HG03159 (cell line): Measurements from ENCODE around the gene HSPB8.

Experiments used
- ATAC-seq: cut with Tn5 transposase; IDR thresholded peaks from one replicate; pipeline ENCODE4 v1.9.1; 2021; ENCODE audit warnings: mild to moderate bottlenecking, moderate library complexity; ENCODE audit not compliant: unreplicated experiment

The HSPB8 gene

DNA sequence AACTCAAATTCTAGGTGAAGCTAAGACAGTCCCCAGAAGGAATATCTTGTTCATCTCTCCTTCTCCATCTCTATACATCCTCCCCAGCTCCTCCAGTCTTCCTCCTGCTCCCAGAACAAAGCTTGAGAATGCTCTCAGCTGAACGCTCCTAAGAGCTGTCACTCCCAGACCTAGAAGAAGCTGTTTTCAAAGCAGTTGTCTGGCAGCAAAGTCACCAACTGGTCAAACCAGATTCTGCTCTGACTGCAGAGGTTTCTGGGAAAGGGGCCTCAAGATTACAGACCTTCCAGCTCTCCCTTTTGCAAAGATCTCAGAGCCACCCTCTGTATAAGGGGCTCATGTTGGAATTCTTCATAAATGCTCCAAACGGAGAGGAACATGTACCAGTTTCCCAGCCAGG is 9.6 kb upstream of the HSPB8 start:
- no peak for ATAC-seq

DNA sequence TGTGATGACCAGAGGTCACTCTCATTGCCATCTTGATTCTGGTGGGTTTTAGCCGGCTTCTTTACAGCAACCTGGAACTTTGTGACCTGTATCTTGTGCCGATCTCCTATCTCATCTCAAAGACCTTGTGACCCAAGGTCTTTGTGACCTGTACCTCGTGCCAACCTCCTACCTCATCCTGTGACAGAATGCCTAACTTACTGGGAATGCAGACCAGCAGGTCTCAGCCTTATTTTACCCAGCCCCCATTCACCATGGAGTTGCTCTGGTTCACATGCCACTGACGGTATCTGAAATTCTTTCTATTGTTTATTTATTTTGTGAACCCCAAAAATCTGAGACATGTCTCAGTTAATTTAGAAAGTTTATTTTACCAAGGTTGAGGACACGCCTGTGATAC is 7.4 kb upstream of the HSPB8 start:
- ATAC-seq: no peak

GRCh38 chr12:119171691-119172425 is 6.9 kb upstream of the HSPB8 start:
- no peak for ATAC-seq

DNA sequence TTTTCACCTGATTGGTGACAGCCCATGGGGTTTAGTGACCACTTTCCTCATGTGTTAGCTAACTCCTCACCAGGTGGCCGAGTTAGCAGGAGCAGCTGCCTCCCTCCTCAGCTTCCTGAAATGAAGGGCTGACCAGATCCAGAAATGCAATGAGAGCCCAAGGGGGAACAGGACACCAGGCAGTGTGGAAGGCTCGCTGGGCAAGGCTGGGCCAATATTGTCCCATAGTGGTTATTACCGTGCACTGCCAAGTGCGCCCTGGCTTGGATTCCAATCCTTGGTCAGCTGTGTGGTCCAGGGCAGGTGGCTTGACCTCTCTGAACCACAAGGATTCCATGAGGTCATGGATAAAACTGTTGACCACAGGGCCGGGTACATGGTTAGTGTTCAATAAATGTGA is 3.6 kb upstream of the HSPB8 start:
- ATAC-seq: no peak

GRCh38 chr12:119176267-119177055 is 2.3 kb upstream of the HSPB8 start:
- ATAC-seq: no peak

DNA sequence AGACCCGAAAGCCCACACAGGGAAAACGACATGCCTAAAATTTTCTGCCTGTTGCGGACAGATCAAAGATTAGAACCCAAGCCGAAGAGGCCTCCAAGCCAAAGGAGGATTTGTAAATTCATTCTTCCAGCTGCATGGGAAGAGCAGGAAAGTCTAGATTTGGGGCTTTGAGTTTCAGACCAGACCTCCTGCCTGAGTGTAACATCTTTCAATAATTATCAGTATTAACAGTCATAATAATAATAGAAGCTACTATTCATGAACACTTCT is 1.7 kb upstream of the HSPB8 start:
- ATAC-seq: no peak

- no peak for ATAC-seq
Observed at GRCh38 chr12:119177724-119178380, 879 bp upstream of the HSPB8 start.

DNA sequence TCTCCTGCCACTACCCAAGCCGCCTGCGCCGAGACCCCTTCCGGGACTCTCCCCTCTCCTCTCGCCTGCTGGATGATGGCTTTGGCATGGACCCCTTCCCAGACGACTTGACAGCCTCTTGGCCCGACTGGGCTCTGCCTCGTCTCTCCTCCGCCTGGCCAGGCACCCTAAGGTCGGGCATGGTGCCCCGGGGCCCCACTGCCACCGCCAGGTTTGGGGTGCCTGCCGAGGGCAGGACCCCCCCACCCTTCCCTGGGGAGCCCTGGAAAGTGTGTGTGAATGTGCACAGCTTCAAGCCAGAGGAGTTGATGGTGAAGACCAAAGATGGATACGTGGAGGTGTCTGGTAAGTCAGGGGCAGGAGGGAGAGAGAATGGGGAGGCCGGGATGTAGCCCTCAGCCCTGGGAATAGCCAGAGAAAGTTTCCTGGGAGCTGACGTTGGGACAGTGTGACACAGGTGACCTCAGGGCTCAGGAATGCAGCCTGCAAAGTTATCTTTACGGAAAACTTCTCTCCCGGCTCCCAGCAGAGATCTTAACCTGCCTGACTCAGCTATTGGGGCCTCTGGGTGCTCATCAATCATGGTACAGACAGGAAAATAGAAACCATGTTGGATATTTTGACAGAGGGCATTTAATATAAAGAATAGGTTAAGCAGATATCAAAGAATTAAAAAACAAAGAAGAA is 747 bp downstream of the HSPB8 start:
- no peak for ATAC-seq

DNA sequence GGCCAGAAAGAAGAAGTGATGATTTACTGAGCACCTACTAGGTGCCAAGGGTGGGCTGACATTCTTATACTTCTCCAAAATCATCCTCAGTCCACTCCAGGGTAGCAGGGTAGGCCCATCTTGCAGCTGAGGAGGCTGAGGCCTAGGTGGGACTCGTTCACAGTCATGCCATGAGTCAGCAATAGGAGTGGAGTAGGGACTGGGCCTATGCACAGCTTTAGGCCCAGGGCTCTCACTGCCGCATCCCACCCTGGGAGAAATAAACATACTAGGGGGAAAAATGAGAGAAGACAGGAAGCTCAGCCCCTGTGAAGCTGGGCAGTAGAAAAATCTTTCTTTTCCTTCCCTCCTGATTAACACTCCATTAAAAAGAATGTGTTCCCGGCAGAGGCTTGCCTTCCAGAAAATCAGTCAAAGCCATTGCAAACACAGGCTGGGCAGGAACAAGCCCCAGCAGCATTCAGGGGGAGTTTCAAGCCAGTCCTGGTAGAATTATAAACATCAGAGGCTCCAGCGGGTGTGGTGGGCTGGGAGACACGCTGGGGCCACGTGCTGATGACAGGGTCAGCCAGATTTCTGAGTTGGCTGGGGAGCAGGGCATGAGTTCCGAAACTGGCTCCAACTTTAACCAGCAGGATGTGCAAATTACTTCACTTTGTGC is 1.8 kb downstream of the HSPB8 start:
- ATAC-seq: no peak

DNA sequence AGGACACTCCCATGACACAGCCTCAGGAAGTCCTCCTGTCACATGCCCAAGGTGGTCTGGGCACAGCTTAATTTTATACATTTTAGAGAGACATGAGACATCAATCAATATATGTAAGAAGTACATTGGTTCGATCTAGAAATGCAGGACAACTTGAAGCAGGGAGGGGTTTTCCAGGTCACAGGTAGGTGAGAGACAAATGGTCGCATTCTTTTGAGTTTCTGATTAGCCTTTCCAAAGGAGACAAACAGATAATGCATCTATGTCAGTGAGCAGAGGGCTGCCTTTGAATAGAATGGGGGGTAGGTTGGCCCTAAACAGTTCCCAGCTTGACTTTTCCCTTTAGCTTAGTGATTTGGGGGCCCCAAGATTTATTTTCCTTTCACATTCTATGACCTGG is 2.5 kb downstream of the HSPB8 start:
- ATAC-seq: no peak

DNA sequence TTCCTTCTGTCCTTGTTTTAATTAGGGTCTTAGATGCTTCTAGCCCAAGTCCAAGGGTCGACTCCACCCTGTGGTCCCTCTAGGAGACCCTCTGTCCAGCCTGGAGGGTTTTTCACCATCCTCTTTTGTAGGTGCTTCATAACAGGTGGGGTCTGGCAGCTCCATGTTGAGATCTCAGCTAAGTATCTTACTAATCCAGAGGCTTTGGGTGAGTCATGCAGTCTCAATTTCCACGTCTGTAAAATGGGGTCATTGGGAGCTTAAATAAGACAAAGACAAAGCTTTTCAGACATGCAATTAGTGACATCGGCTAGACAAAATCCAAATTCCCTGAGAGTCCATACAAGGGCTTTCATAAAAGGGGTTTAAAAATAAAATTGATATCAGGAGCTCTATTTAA is 3.2 kb downstream of the HSPB8 start:
- no peak for ATAC-seq

DNA sequence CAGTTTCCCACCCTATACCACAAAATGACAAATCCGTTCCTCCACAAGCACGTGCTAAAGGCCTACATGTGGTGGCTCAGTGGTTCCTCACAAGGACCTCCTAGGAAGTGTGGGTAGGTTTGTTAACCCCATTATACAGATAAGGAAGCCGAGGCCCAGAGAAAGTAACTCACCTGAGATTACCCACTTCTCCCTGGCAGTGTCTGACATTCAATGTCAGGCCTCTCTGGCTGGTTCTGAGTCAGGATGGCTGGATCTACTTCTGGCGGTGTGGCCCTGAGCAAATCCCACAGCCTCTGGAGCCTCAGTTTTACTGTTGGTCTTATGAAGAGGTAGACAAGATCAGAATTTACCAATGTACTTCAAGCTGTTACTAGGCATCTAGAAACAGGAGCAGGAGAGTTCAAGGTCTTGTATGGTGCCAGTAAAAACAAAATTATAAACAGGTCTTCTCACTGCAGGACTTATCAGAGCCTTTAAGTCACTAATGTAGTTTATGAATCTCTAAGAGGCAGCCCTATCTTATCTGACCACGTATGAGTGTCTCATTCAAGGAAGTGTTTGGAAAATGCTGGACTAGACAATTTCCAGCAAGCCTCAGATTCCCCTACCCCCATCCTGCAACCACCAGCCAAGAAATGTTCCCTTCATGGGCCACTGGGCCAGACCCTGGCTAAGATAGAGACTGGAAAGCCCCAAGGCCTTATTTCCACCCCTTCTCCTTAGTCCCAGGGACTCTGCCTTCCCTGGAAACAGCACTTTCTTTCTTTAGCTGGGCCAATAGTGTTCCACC is 4.2 kb downstream of the HSPB8 start:
- ATAC-seq: no peak

- ATAC-seq: no peak
Observed at GRCh38 chr12:119183942-119184695, 5.4 kb downstream of the HSPB8 start.

GRCh38 chr12:119195256-119195655 is 16.5 kb downstream of the HSPB8 start:
- no peak for ATAC-seq

GRCh38 chr12:119198440-119198839 is 19.7 kb downstream of the HSPB8 start:
- no peak for ATAC-seq

DNA sequence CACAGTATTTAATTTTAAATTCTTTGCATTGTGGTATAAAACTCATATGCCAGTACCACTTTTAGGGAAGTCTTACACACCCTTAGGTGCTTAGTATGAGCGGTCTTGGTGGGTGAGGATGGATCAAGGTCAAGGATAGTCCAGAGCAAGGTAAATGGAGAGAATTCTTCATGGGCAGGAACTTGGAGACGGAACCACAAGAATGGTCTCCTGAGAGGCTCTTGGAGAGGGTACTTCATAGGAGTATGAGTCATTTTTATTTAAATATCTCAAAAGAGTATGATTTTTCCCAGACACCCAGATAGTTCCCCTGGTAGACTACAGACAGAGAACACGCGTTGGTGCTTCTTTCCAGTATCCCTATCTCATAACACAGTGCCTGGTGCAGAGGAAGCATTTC is 21.9 kb downstream of the HSPB8 start:
- ATAC-seq: no peak

DNA sequence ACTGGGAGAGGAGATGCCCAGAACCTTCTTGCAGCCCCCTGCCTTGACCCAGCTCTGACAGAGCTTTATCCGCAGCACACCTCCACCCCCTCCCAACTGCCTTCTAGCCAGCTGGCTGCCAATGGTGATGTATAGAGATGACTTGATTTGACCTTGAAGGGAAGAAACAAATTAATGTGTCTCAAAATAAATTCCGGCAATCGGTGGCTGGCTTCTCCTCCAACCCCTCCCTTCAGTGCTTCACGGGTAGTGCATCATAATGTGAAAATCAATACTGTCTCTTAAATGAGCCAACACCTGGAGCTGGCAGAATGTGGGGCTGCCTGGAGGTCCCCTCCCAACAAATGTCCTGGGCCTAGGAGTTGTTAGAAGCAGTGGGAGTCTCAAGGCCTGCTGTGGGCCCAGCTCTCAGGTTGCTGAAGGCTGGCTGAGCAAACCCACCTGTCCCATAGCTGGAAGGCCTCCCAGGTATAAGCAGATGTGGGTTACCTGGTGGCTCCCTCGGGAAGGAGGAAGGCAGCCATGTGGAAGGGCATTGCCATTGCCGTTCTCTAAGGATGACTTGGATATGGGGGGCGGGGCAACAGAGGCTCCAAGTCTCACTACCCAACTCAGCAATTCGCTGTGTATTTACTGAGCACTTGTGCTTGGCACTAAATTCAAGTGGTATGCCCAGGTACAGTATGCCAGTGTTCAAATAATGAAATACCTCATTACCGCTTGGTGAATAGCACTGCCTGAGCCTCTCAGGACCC is 23.2 kb downstream of the HSPB8 start:
- no peak for ATAC-seq

- no peak for ATAC-seq
Observed at GRCh38 chr12:119202544-119202943, 23.8 kb downstream of the HSPB8 start.

DNA sequence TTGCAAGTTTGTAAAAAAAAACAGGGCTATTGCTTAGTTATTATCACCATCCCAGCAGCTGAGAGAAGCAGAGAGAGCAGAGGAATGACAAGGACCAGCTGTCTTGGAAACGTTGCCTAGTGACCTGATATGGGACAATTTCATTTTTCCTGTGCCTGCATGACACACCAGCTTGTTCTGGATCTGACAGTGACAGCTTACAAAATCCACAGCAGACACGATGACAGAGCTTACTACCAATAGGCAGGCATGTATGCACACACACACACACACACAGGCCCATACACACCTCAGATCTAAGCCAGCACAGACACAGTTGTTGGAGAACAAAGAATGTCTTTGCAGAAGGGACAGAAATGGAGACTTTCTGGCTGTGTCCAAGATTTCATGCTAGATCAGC is 25.4 kb downstream of the HSPB8 start:
- ATAC-seq: no peak
